Body of pancreas (tissue), 4 donors: Measurements from ENCODE around the gene GEMIN5.

Experiments used
- CTCF ChIP-seq, 7 experiments: fragments of 450-650 bp in 4 of 7; fragments of 200-600 bp in 3 of 7; sonication (generic) in 3 of 7; IDR thresholded peaks; one replicate each; pipeline ENCODE4 v1.5.1; 2016 to 2019; ENCODE audit warnings: antibody characterized with exemption in 7 of 7
- POLR2A ChIP-seq, 3 donors: fragments of 450-650 bp; IDR thresholded peaks; one replicate each; pipeline ENCODE4 v1.6.1; 2016; ENCODE audit warnings: antibody characterized with exemption in 3 of 3, mild to moderate bottlenecking in 2 of 3

DNA sequence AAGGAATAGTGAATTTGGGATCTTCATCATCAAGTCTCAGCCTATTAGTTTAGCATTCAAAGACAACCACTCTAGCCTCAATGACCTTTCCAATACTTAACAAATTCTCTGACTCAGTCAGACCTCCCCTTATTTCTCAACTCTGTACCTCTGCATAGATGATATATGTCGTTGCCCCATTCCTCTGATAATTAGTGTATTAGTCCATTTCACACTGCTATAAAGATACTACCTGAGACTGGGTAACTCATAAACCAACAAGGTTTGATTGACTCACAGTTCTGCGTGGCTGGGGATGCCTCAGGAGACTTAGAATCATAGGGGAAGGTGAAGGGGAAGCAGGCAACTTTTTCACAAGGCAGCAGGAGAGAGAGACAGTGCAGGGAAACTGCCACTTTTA is 11.8 kb upstream of the GEMIN5 start:
- TF ChIP-seq CTCF (IDR thresholded peaks at IDR 0.05) (no peak), POLR2A (IDR thresholded peaks at IDR 0.05) (no peak)
